HG03354 (cell line): ENCODE data around the gene QSER1.
"Not testable (repeated sequence)": the region's sequence is repeated elsewhere in the genome, so short reads cannot be mapped to it uniquely, and the experiment has no call there.

ENCODE experiments used
- ATAC-seq: cut with Tn5 transposase; IDR thresholded peaks from one replicate; pipeline ENCODE4 v1.9.1; 2021; ENCODE audit warnings: mild to moderate bottlenecking; ENCODE audit not compliant: unreplicated experiment, poor library complexity, severe bottlenecking

QSER1 gene

DNA sequence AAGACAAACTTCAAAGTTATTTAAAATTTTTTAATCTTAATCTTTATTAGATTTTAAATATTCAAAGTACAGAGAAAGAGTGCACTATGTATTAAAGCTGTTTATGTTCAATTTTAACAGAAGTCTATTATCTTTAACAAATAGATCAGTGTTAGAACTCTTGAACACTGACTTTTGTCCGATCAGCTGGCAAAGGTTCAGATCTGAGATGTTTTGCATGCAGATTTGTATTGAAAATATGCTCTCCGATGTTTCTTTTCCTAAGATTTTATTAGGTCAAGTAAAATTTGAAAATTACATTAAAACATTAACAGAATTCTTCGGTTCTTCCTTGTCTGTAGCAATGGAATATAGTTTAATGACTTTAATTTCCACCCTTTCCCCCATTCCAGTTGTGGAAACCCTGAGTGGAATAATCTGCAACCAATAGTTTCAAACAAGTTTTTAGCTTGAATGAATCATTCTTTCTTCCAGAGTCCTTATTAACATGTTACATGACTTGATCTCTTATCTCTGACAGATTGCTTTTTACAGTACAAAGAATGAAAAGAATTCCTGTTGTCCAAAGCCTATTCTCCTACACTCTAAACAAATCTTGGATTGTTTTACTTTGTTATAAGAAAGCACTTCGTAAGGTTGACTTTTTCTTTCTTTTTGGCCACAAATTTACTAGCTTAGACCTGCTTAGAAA is 135.4 kb downstream of the QSER1 start:
- ATAC-seq, result no peak

DNA sequence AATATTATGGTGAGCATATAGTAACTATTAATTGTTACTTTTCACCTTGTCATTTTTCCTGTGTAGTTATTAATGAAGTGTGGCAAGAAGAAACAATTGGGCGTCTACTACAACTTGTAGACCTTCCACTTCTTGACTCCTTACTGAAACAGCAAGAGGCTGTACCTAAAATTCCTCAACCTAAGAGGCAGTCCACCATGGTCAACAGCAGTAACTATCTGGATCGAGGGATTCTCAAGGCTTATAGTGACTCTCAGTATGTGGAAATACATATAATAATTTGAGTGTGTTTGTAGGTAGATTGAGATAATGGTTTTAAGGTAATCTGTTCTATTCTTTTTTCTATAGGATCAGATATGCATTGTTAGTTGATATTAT is 135.9 kb downstream of the QSER1 start:
- no peak for ATAC-seq

DNA sequence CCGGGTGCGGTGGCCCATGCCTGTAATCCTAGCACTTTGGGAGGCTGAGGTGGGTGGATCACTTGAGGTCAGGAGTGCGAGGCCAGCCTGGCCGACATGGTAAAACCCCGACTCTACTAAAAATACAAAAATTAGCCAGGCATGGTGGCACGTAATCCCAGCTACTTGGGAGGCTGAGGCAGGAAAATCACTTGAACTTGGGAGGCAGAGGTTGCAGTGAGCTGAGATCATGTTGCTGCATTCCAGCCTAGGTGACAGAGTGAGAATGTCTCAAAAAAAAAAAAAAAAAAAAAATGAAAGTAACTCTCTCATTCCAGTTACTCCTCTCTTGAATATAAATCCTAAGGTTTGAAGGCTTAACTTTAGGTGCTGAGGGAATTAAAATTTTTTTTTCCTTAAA is 136.6 kb downstream of the QSER1 start:
- not testable (repeated sequence) for ATAC-seq
